WTC11 (cell line): ENCODE data around the gene FAM167B.

Experiments used
- CBFB ChIP-seq: sonication (generic); formaldehyde crosslinking; IDR thresholded peaks from 2 replicates; pipeline ENCODE4 v1.8.1; 2022; ENCODE audit warnings: mild to moderate bottlenecking, low read depth, missing genetic modification reagents
- CTCF ChIP-seq: fragments of 200-600 bp; IDR thresholded peaks from 2 replicates; pipeline ENCODE4 v1.8.0; 2022; ENCODE audit warnings: antibody characterized with exemption
- ELF4 ChIP-seq: sonication (generic); formaldehyde crosslinking; IDR thresholded peaks from 2 replicates; pipeline ENCODE4 v1.8.1; 2022; ENCODE audit warnings: low read depth, mild to moderate bottlenecking, moderate library complexity, missing genetic modification reagents
- ESRRA ChIP-seq: sonication (generic); formaldehyde crosslinking; IDR thresholded peaks from 2 replicates; pipeline ENCODE4 v1.8.1; 2022; ENCODE audit warnings: mild to moderate bottlenecking, missing genetic modification reagents, borderline replicate concordance
- ETV6 ChIP-seq: sonication (generic); formaldehyde crosslinking; IDR thresholded peaks from 2 replicates; pipeline ENCODE4 v1.8.1; 2022; ENCODE audit warnings: mild to moderate bottlenecking, missing genetic modification reagents
- FOXP4 ChIP-seq: sonication (generic); formaldehyde crosslinking; IDR thresholded peaks from 2 replicates; pipeline ENCODE4 v1.8.0; 2022; ENCODE audit warnings: mild to moderate bottlenecking, missing genetic modification reagents
- USF1 ChIP-seq: sonication (generic); formaldehyde crosslinking; IDR thresholded peaks from 2 replicates; pipeline ENCODE4 v1.8.0; 2022; ENCODE audit warnings: mild to moderate bottlenecking, missing genetic modification reagents
- ZNF232 ChIP-seq: sonication (generic); formaldehyde crosslinking; IDR thresholded peaks from 2 replicates; pipeline ENCODE4 v1.8.0; 2022; ENCODE audit warnings: mild to moderate bottlenecking, missing genetic modification reagents

- no peak for TF ChIP-seq CTCF
- no peak for TF ChIP-seq ESRRA (CRISPR knock-in tag)
- no peak for TF ChIP-seq FOXP4
- no peak for TF ChIP-seq CBFB (CRISPR knock-in tag)
- TF ChIP-seq ETV6 (CRISPR knock-in tag) = no peak
- TF ChIP-seq USF1 (CRISPR knock-in tag) = no peak
- TF ChIP-seq ELF4 (CRISPR knock-in tag) = no peak
- TF ChIP-seq ZNF232 (CRISPR knock-in tag) = no peak
Observed at GRCh38 chr1:32223683-32224082, 23.3 kb upstream of the FAM167B start.
